ENCODE data around the gene LRP3. TPM values are rescaled to one million over a fixed set of nuclear protein-coding genes. Genes with fewer than 3 reads are reported as not detected.

Gene LRP3
- total RNA-seq, result 101 TPM

GRCh38 chr19:33193865-33194362 lies at the start of gene LRP3:
TSS of gene LRP3 (plus strand) at chr19:33194330. CDS start at chr19:33194786, 456 bp downstream.

GRCh38 chr19:33225458-33225926 lies 31.4 kb downstream of the LRP3 start, which contains the start of gene SLC7A10:
TSS of gene SLC7A10 (minus strand) at chr19:33225850. CDS start at chr19:33225703, 147 bp downstream.

Other genes starting within 250 kb of the LRP3 start
- gene CEP89, start 222.4 kb upstream of the LRP3 start, total RNA-seq, result 29.4 TPM
- gene FAAP24, start 222.1 kb upstream of the LRP3 start, total RNA-seq, result 1.9 TPM
- gene RHPN2, start 129.4 kb upstream of the LRP3 start, total RNA-seq, result 2.5 TPM
- gene GPATCH1, start 113.1 kb upstream of the LRP3 start, total RNA-seq, result 23.8 TPM
- not detected for gene WDR88, start 62.2 kb upstream of the LRP3 start, total RNA-seq
- 0.94 TPM for gene SLC7A10, start 31.5 kb downstream of the LRP3 start, total RNA-seq
- gene CEBPA, start 108.2 kb downstream of the LRP3 start, total RNA-seq, result 2.2 TPM
- gene CEBPG, start 179.4 kb downstream of the LRP3 start, total RNA-seq, result 38.2 TPM